ENCODE results near the gene NOP16.

Gene NOP16

GRCh38 chr5:176391999-176392398 lies 3.6 kb upstream of the NOP16 start:
- intact Hi-C loops (cut with DNase I): loop anchor here (2.0 kb wide), 2 partner anchors 23 to 57 kb away; partner anchors contain the start of gene FAF2
- DNase-seq: no peak

GRCh38 chr5:176391479-176391878 lies 3.1 kb upstream of the NOP16 start:
- intact Hi-C loops (cut with DNase I): loop anchor here (2.0 kb wide), 1 partner anchor 57 kb away; the partner anchor contains the start of gene FAF2
- DNase-seq: no peak

GRCh38 chr5:176389135-176390123 lies 1.0 kb upstream of the NOP16 start:
- DNase-seq: no peak
- intact Hi-C loops (cut with DNase I): loop anchor here (2.0 kb wide), 1 partner anchor 59 kb away; the partner anchor contains the start of gene FAF2

DNA sequence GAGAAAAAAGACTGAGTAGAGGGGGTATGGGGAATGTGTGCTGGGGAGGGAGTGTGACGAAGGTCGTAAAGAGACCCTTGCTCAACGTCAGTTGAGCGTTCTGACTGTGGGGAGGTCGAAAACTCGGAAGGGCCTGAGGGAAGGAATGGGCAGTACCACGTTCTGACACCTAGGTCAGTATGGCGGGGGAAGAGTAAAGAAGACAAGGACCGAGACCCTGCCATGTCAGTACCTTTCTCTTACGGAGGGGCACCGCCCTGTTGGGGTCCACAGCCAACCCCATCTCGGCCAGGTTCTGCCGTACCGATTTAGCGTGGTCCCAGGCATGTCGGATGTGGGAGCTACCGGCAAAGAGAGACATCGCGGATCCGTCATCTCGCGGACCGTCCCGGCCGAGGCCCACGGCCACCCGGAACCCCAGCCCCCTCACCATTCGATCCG lies 375 bp downstream of the NOP16 start:
- intact Hi-C loops (cut with DNase I): no loop called here
- DNase-seq: peak in 1 of 42 donors; percentile 14

DNA sequence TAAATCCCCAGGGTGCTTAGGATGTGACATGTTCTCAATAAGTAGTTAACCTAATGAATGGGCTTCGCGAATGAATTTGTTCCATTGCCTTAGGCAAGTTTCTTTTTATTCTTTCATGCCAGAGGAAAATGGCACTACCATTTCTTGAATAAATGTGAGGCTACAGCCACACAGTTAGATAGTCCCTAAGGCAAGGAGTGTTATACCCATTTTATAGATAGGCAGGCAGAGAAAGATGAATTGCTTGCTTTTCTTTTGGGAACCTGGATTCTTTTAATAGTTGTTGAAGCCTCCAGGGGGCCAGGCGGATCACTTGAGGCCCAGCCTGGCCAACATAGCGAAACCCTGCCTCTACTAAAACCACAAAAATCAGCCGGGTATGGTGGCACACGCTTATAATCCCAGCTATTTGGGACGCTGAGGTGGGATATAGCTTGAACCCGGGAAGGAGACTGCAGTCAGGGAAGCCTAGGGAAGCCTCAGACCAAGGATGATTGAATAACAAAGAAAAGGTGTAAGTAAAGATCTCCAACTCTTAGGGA lies 943 bp downstream of the NOP16 start:
- DNase-seq: no peak
- intact Hi-C loops (cut with DNase I): no loop called here

GRCh38 chr5:176386491-176386890 lies 1.9 kb downstream of the NOP16 start:
- intact Hi-C loops (cut with DNase I): no loop called here

GRCh38 chr5:176384991-176385390 lies 3.4 kb downstream of the NOP16 start:
- intact Hi-C loops (cut with DNase I): no loop called here
- no peak for DNase-seq

More at GRCh38 chr5:176386491-176386890, 1.9 kb downstream of the NOP16 start:
- no peak for DNase-seq

DNA sequence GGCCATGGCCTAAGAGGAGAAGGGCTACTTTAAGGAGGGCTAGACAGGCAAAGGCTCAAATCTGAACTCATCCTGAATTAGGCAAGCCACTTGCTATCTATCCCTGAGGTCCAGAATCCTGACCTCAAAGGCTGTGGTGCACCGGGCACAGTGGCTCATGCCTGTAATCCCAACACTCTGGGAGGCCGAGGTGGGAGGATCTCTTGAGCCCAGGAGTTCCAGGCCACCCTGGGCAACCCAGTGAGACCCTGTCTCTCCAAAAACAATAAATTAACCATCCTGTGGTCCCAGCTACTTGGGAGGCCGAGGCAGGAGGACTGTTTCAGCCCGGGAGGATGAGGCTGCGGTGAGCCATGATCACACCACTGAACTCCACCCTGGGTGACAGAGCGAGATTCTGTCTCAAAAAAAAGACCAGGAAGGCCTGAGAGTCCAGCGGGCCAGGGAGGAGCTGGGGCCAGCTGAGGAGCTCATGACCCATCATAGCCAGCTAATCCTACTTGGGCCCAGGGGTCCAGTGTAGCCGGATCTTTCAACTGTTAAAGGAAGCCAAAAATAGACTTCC lies 4.0 kb downstream of the NOP16 start:
- intact Hi-C loops (cut with DNase I): no loop called here

DNA sequence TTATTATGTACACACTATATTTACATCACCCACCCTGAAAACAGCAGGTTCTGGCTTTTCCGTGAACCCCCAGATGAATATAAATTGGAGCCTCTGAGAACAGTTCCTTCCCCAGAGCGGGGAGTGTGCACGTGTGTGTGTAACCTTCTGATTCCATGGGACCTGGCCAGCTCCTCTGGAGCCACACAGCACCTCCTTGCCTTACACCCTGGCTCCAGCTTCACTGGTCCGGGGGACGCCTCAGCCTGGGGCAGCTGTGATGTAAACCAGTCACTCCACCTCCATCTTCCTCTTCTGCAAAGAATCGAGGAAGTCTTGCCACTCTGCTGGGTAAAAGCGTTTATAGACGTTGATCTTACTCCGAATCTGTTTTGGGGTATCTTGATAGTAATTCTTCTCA lies 4.4 kb downstream of the NOP16 start:
- intact Hi-C loops (cut with DNase I): no loop called here
- DNase-seq: no peak

More for the DNA sequence above, 4.0 kb downstream of the NOP16 start:
- DNase-seq: no peak

DNA sequence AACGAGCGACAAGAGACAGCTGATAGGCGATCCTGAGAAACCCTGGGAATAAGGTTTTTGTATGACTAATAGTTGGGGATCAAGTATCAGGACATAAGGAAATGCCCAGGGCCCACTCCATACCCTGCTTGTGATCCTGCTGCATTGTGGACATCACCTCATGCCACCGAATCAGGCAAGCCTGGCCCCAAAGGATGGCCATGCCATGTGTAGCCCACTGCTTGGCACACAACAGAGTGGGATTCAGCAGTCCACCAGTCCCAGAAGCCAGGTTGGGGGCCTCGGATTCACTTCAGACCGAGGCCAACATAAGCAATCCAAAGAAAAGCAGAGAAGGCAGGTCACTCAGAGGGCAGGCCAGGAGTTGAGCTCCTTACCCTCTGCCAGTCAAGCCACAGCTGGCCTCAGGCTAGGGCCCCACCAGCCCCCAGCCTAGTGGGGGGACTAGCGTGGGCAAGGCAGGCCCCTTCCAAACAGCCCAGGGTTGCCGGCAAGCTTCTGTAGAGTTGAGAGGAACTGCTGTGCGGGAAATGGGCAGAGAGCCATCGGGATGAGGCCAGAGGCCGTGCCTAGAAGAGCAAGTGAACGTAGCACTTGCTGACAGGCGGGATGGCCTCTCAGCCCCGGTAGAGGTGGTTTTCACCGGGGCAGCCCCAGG lies 5.0 kb downstream of the NOP16 start:
- intact Hi-C loops (cut with DNase I): no loop called here
- no peak for DNase-seq

GRCh38 chr5:176382721-176383120 lies 5.7 kb downstream of the NOP16 start:
- intact Hi-C loops (cut with DNase I): no loop called here

GRCh38 chr5:176381979-176382378 lies 6.4 kb downstream of the NOP16 start:
- intact Hi-C loops (cut with DNase I): no loop called here
- no peak for DNase-seq

More at GRCh38 chr5:176382721-176383120, 5.7 kb downstream of the NOP16 start:
- no peak for DNase-seq

GRCh38 chr5:176381423-176381822 lies 7.0 kb downstream of the NOP16 start:
- DNase-seq: no peak
- intact Hi-C loops (cut with DNase I): no loop called here

DNA sequence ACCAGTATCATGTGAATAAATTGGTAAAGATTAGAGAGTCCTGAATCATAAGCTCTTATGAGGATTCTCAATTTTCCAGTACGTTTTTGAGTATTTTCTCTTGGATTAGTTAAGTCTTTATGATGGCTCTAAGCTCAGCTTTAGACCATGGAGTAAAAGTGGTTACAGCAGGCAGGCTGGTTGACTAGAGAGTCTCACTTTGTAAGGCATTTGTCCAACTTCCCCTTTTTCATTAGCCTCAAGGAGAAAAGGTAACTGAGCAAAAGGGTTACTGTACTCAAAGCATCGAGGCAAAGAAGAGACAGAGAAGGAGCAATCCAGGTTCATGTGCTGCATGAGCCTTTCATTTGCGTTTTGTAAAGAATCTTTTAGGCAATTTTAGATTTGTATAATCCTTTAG lies 8.5 kb downstream of the NOP16 start:
- intact Hi-C loops (cut with DNase I): no loop called here
- DNase-seq: no peak

DNA sequence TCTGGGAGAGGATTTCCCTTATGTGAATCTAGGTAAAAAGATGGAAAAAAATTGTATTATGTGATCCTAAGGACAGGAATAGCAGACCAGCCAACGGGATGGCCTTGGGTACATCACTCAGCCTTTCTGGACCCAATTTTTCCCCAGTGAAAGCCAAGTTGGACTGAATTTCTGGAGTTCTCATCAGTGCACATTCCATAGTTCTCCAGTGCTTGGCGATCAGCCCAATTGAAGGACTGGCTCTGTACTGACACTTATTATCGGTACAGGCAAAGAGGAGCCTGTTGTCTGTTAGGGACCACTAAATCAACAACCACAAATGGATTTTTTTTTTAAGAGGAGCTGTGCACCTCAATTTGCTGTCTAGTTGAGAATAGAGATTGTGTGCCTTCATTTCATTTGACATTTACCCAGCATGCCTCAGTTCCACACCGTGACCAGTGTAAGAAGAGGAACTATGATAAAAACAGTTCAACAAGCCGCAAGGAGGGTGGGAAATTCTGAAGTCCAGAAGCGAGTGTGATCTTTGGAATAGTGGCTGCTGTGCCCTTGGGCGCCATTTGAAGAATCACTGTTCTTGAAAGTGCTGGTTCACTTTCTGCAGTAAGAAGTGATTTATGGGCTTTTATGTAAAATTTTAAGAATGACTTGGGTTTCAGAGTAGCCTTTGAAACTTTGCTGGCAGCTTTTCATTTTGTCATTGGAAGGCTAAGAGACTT lies 15.1 kb downstream of the NOP16 start:
- no peak for DNase-seq
- intact Hi-C loops (cut with DNase I): no loop called here

GRCh38 chr5:176371621-176372539 lies 16.5 kb downstream of the NOP16 start:
- intact Hi-C loops (cut with DNase I): no loop called here

GRCh38 chr5:176369934-176370711 lies 18.3 kb downstream of the NOP16 start:
- intact Hi-C loops (cut with DNase I): no loop called here

More at GRCh38 chr5:176371621-176372539, 16.5 kb downstream of the NOP16 start:
- peak in 2 of 42 donors; percentile 31 to 34 for DNase-seq

More at GRCh38 chr5:176369934-176370711, 18.3 kb downstream of the NOP16 start:
- no peak for DNase-seq

Data from head of caudate nucleus (tissue), 42 donors.